Stimulated activated CD4-positive, alpha-beta T cell treated with anti-CD3 and anti-CD28 coated beads, Interleukin-12 subunit alpha, Interleukin-12 subunit beta, amount 100 ng/mL, for 24 hours (primary cell): Measurements from ENCODE around the gene PLCB2.

ENCODE experiments used
- DNase-seq, 2 experiments: peaks; one replicate each; pipeline ENCODE4 v3.0.0-alpha.2; 2020; ENCODE audit warnings: low read depth in 2 of 2

PLCB2 gene

DNA sequence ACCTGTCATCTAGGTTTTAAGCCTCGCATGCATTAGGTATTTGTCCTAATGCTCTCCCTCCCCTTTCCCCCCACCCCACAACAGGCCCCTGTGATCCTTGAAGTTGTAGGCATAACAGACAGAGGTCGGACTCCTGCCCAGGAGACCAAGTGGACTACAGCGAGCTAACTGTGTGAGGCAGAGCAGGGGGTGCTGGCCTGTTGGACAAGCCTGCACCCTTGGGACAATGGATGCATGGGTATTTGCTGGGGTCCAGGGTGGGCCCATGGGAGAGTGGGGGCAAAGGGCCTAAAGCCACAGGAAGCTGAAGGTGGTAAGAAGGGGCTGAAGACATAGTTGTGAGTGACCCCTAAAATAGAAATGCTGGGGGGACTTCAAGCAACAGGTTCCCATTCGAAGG is 2.5 kb downstream of the PLCB2 start:
- no peak for DNase-seq

DNA sequence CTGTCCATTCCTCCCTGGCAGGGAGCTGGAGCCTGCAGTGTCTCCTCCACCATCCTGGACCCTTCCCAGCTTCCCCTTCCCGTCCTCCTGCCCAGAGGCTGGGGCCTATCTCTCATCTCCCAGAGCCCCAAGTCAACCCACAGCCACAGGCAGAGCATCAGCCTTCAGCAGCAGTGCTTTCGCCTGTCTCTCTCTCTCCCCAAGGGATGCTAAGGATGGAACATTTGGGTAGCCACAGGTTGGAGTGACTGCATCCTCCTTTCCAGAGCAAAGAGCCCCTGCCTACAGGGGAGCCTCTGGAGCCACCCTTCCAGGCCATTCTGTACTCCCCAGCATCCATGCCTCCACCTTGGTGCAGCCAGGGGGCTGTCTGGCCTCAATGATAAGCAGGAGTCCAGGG is 4.2 kb downstream of the PLCB2 start:
- no peak for DNase-seq

DNA sequence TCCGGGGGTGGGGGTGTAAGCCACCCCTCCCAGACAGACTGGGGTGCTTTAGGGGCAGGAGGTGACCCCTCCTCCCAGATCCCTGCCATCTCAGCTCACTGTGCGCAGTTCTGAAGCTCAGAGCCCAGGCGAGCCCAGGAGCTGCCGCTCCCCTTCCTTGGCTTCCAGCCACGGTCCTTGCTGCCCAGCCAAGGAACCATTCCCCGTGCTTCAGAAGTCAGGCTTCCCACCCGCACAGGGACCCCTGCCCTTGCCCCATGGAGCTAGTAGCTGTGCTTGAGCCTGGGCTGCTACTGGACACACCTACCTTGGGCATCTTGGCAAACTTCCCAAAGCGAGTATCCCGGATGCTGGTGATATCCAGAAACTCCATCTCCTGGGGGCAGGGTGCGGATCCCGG is 4.8 kb downstream of the PLCB2 start:
- no peak for DNase-seq

DNA sequence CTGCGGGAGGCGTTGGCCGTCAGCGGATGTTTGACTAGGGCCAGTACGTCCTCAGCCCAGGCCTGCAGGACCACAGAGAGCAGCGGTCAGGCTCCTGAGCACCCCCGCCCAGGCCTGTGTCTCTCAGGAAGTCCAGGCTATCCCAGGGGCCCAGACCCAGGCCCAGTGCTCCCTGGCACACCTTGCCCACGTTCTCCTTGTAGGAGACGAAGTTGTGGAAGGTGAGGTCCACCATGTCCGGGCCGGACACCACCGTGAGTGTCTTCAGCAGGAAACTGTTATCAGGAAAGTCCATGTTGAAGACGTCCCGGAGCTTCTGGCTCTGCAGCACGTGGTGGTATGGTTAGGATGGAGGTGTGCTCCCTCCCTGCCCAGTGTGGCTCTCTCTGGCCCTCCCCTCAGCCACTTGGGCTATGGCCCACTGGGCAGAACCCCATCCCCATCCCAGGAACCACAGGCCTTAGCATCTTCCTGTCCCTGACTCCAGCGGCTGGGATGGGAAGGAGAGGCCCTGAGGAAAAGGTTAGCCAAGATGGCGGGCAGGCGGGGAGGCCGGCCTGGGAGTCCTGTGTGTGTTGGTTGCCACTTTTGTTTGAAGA is 5.3 kb downstream of the PLCB2 start:
- no peak for DNase-seq

DNA sequence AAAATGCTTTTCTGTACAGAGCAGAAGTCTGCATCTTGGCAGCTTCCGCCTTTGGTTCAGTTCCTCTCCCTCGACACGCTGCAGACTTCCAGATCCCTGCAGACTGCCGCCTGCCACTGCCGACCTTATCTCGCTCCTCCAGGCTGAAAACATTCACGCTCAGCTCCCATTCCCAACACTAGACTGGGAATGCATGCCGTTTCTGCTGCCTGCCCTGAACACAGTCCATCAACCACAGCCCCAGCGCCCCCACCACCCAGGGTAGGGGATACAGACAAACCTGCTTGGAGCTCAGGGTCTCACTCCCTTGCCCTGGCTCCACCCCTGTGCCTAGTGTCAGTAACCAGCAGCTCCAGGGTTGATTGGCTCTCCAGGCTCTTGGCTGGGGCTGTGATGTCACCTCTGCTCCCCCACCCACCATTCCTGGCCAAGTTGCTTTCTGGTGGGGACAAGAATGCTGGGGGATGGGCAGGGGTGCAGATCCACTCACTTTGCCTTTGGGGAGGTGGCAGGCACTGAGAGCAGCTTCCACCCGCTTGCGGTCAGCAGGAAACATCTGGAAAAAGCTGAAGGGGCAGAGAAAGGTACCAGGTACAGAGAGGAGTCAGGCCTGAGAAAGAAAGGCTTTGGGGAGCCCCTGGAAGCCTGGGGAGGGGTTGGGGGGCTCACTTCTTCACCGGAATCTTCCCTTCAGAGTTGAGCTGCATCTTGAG is 6.1 kb downstream of the PLCB2 start:
- no peak for DNase-seq

DNA sequence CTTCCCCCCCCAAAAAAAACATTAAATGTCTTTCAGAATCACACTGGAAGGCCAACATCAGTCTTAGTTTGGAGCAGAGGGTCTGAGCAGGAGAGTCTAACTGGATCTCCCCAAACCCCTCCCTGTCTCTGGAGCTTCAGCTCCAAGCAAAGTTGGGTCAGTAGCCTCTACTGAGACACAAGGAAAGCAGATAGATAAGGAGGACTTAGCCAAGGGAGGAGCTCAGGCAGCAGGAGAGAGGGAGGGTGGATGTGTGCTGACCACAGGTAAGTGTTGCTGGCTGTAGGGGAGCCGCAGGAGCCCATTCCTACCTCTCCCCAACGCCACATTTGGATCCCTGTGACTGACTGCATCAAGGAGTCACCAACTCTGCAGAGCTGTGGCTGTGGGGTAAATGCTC is 7.0 kb downstream of the PLCB2 start:
- DNase-seq, result no peak

DNA sequence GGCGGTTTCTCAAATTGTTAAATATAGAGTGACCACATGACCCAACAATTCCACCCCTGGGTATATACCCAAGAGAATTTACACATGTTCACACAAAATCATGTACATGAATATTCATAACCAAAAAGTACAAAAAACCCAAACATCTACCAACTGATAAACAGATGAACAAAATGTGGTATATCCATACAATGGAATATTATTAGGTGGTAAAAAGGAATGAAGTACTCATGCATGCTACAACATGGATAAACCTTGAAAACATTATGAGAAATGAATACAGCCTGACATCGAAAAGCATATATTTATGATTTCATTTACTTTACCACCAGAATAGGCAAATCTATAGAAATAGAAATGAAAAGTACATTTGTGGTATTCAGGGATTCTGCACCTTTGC is 7.4 kb downstream of the PLCB2 start:
- DNase-seq, result no peak

DNA sequence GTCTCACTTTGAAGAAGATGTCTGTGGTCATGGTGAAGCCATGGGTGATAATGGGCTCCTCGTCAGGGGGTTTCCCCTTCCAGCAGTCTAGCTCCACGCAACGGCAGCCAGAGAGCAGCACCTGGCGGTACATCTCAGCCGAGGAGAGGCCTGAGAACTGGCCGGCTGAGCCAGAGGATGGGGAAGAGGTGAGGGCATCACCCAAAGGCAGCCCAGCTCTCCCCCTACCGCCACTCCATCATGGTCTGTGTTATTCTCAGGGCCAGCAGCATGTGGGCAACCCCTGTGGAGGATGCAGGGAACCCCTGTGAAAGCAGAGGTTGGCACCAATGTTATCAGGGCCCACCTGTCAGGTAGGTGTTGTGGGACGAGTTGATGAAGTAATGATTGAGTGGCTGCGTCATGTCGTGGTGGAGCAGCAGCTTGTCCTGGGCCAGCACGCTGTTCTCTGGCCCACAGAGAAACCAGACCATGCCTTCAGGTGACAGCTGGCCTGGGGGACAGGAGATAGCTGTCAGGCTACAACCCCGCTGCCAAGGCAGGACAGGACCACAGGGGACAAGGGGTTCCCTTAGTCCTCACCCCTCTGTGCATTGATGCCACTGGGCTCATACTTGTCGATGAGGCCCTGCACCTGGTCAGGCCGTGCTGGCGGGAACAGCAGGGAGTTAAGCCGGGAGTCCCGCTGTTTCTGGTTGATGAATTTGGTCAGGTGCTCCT is 9.4 kb downstream of the PLCB2 start:
- no peak for DNase-seq

DNA sequence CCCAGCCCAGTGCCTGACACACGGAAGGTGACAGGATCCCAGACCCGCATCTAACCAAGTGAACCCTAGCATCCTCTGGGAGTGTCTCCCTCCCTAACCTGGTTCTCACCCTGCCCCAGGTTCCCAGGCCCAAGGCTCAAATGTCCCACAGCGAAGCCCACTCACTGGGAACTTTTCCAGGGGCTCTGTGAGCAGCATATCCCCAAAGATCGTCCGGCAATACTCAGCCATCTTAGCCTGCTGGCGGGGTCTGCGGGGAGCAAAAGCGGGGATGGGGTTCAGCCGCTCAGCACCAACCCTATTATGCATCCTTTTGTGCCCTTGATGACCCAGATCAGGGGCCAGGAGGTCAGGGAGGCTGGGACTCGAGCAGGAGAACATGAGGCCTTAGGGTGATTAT is 10.4 kb downstream of the PLCB2 start:
- DNase-seq, result no peak

DNA sequence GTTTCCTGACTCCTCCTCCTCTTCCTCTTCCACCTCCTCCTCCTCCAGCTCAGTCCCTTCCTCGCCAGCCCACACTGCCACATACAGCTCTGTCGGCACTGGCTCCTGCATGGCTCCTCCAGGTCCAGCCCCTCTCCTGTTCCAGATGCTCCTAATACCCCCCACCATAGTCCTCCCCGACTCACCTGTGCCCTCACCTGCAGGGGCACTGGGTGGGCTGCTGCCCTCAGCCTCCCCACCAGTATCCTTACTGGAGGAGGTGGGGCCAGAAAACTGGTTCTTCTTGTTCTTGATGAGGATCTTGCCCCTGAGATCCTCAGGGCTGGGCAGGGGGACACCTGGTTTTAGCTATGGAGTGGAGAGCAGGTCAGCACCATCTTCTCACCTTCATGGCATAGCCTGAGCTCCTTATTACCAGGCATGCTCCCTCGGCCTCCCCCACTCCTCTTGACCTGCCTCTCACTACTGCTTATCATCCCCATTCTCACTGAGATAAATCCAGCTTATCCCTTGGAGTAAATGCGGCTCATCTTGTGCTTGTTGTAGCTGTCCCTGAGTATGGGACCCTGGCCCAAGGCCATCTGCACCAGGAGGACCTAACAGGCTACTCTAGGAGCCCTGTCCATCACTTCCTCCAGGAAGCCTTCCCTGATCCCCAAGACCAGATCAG is 11.0 kb downstream of the PLCB2 start:
- no peak for DNase-seq

DNA sequence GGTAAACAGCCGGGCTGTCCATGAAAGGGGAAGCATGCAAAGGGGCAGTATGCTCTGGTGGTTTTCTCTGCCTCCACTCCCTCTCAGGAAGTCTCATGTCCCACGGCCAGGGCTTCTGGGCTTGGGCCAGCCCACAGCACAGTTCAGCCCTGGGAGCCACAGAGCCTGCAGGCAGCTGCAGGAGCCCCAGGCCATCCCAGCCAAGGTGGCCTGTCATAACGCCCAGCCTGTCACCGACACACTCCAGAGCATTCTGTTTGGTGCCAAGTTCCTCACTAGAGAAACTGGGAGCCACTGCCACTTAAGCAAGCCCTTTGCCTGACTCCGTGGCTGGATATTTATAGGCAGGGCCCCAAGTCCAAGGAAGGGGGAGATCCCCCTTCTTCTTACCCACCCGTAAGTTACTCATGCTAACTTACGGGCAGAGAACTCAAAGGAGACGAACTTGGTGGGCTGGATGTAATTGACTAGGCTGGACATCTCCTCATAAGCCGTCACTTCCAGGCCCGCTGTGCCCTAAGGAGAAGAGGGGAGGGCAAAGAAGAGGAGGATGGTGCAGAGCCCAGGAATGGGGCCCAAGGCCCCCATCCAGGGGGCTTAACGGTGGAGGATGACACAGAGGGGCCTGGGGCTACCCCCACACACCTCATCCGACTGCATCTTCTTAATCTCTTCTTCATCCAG is 11.7 kb downstream of the PLCB2 start:
- no peak for DNase-seq

DNA sequence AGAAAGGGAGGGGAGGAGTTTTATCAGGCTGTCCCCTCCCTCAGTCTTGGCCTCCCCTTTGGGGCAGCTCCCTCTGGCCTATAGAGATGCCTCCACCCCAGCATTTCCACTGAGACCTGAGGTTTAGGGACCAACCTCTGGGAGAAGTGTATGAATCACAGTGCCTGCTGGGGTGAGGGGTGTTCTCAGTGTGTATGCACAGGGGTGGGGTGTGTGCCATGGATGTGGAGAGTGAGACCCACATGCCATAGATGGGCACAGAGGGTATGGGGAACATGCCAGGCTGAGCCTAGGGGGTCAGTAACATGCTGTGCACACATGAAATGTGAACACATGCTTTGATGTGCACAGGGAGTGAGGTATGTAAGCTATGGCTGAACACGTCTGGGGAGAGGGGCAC is 12.4 kb downstream of the PLCB2 start:
- DNase-seq, result no peak

DNA sequence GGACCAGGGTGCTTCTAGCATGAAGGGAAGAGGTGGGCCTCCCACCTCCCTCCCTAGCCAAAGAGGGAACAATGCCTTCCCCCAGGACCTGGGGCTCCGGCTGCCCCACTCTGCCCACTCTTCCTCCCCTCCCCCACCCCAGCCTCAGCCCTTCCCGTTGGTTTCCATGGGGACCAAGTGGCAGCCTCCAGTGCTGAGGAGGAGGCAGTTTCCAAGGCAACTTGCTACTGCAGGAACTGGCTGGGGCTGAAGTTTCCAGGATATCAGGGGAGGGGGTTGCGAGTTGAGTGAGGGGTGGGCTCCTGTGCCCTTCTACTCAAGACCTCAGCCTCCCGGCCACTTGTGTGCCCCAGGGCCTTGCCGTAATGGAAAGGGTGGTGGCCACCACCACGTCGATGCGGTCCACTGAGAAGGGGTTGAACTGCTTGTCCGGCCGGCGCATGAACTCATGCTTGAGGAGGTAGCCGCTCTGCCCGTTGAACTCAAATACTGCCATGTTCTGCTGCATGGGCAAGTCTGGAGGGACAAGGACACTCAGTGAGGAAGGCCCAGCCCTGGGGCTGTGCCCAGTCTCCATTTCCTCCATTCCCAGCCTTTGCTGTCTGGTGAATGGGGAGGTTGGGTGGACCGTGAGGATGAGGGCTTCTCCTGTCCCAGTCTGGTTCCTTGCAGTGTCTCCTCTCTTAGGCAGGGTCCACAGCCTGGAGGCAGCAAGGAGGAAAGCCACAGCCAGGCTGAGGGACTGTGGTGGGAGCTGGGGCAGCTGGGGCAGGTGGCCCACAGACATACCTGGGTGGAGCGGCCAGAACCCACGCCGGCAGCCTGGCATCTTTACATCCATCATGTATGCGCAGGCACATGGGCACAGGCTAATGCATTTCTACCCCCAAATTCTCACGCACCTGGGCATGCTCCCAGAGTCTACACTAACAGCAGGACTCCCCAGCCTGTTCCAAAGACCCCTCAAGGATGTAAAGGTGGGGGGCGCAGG is 13.5 kb downstream of the PLCB2 start:
- no peak for DNase-seq

DNA sequence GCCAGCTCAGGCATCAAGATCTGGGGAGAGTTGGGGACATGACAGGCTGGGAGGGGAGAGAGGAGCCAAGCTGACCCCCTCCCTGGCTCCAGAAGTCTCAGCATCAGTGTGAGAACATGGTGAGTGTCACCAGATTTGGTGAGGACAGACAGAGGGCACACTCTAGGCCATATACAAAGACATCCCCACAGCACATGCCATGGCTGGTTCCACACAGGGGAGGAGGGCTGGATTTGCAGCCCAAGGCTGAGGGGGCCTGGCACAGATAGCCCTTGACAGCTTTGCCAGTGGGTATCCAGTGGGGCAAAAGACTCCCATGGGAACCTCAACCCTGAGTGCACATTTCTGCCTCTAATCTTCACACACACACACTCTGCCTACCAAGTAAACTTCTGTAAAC is 14.7 kb downstream of the PLCB2 start:
- DNase-seq, result no peak

DNA sequence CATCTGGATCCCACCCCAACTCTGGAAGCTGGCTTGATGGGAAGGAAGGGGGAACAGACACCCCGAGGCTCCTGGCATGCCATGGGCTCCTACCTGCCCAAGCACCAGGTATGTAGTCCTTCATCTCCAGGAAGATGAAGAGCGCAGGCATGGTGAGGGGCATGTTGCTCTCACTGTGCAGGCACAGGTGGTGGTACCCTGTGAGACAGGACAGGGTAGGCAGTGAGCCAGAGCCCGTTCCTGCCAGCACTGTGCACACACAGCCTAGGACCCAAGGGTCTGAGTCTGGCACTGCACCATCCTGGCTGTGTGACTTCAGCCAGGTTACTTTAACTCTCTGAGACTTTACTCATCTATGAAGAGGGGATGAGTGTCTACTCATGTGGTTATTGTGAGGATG is 15.5 kb downstream of the PLCB2 start:
- DNase-seq, result no peak

DNA sequence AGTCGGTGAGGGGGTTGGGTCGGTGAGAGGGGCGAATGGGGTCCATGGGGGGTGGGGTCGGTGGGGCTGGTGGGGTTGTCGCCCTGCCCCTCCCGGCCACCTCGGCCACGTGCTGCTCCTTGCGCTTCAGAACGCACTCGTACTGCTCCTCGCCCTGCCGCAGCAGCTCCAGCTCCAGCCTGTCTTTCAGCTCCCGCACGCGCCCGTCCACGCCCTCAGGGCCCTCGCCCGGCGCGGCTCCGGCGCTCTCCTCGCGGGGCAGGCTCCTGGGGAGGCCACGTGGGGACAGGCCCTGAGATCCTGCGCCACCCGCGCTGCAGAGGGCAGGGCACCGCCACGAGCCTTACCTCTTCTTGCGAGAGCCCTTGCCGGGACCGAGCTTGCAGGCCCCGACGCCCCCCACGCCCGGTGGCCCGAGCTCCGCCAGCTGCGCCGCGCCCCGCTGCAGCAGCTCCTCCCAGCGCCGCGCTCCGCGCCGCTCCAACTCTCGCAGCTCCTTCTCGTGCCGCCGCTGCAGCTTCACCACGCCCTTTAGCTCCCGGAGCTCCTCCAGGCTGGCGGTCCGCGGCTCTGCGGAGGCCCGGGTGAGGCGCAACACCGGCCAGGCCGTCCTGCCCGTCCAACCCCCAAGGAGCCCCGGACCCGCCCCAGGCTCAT is 16.7 kb downstream of the PLCB2 start:
- DNase-seq, result no peak

DNA sequence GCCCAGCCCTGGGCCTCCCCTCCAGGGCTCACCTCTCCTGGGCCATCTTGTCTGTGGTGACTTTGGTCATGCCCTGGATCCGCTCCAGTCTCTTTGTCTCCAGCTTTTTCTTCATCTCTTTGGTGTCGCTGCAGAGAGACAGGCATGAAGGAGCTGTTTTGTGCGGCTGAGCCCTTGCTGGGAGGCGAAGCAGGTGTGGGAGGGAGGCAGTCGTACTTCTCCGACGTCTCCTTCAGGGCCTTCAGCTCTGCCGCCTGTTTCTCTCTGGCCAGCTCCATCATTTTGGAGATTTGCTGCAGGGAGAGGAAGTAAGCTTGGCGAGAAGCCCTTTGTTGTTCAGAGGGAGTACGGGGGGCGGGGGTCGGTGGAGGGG is 17.2 kb downstream of the PLCB2 start:
- DNase-seq, result no peak

DNA sequence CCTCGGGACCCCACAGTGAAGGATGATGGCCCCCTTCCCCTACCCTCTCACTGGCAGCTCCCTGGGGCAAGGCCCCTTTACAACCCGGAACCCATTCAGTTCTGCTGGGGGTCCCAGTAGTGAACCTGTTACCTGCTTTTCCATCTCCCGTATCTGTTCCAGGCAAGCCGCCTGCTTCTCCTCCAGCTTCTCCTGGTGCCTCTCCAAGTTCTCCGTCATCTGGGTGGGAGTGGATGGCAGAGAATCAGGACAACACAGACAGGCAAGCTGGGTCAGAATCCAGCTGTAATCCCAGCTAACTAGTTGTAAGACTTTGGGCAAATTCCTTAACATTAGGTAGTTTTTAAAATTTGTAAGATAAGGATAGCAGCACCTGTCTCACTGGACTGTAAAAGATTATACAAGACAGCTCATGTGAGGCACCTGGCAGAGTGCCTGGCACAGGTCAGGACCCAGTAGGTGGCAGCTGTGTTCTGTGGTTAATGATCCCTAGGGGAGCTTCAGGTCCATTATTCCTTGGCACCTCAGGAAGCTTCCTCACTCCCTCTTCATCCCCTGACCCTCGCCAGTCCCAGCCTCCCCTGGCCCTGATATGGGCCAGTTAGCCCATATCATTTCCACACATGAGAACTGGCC is 18.5 kb downstream of the PLCB2 start:
- DNase-seq, result no peak

DNA sequence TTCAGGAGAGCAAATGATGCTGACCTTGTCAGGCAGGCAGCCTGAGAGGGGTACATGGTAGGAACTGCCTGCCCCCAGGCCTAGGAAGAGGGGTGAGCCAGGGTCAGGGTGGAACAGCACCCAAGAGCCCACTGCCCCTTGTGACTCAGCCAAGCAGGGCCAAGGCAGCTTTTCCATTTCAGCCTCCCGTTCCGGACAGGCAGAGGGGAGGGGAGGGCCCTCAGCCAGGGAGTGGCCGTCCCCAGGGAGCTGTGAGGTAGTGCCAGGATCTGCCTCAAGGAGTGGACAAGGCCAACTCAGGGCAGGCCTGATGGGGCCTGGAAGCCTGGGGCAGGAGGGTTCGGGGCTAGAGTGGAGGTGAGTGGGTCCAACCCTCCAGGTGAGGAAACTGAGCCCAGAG is 19.8 kb downstream of the PLCB2 start:
- DNase-seq, result no peak

DNA sequence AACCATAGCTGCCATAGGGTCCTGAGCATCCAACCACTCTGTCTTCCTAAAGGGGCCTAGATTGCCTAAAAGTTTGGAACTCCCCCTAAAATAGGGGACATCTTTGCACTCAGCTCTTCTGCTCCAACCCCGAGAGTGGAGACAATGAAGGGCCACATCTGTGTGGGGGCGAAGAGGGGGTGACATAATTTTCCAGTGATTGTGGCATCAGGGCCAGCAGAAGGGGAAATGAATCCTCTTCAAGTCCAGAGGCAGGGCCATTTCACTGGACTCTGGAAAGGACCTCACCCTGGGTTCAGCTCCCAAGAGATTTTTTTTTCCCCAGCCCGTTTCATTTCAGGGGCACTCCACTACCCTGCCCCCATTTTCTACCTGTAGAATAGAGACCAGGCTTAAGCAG is 20.2 kb downstream of the PLCB2 start:
- DNase-seq, result no peak
